Tibial nerve (tissue), 4 donors: ENCODE data around the gene ANKRD50. TPM values are rescaled to one million over a fixed set of nuclear protein-coding genes. Genes with fewer than 3 reads are reported as not detected.

Experiments
- DNase-seq, 2 donors: peaks; one replicate each; pipeline ENCODE4 v3.0.0-alpha.2; 2019; ENCODE audit warnings: low spot score in 2 of 2
- H3K27ac ChIP-seq, 4 donors: fragments of 200-600 bp; sonication (generic) in 3 of 4; one replicate each; pipeline ENCODE4 v1.5.1; 2017 to 2019; ENCODE audit warnings: mild to moderate bottlenecking in 1 of 4
- H3K27me3 ChIP-seq, 2 donors: fragments of 200-600 bp; sonication (generic) in 1 of 2; one replicate each; pipeline versions ENCODE4 v1.5.1 to v1.6.0; 2017 to 2019
- H3K36me3 ChIP-seq, 3 donors: fragments of 200-600 bp; sonication (generic); one replicate each; pipeline ENCODE4 v1.5.1; 2018 to 2019
- H3K4me1 ChIP-seq, 4 donors: fragments of 200-600 bp; sonication (generic) in 3 of 4; one replicate each; pipeline ENCODE4 v1.5.1; 2017 to 2019
- H3K4me3 ChIP-seq, 4 donors: fragments of 200-600 bp; sonication (generic) in 3 of 4; one replicate each; pipeline ENCODE4 v1.5.1; 2017 to 2019; ENCODE audit warnings: mild to moderate bottlenecking in 1 of 4, moderate library complexity in 1 of 4
- H3K9me3 ChIP-seq, 4 donors: fragments of 200-600 bp; sonication (generic) in 3 of 4; one replicate each; pipeline ENCODE4 v1.5.1; 2017 to 2019
- EP300 ChIP-seq, 2 donors: sonication (generic); formaldehyde crosslinking; IDR thresholded peaks; one replicate each; pipeline ENCODE4 v1.6.1; 2017; ENCODE audit warnings: antibody characterized with exemption in 2 of 2, mild to moderate bottlenecking in 1 of 2
- POLR2A ChIP-seq, 2 donors: fragments of 450-650 bp; IDR thresholded peaks; one replicate each; pipeline ENCODE4 v1.6.1; 2017; ENCODE audit warnings: antibody characterized with exemption in 2 of 2, mild to moderate bottlenecking in 2 of 2, moderate library complexity in 2 of 2
- WGBS, 2 donors: methylation state at CpG; one replicate each; pipeline ENCODE4 v1.1.5; 2018; 5-methylcytosine and 5-hydroxymethylcytosine counted together
- total RNA-seq, 4 donors: library from RNA; depleted of rRNA; stranded (reverse); fragments of >200 nt; gene quantifications; one replicate each; pipeline ENCODE4 v1.1.0, GENCODE V29; 2016
- TF ChIP-seq, protein P1 (sequence below), 5 experiments: fragments of 200-600 bp in 3 of 5; fragments of 450-650 bp in 2 of 5; sonication (generic) in 3 of 5; IDR thresholded peaks; one replicate each; pipeline ENCODE4 v1.5.1; 2016 to 2019; ENCODE audit warnings: antibody characterized with exemption in 5 of 5, mild to moderate bottlenecking in 3 of 5, moderate library complexity in 2 of 5

ANKRD50 gene
- total RNA-seq, 4 donors from 2014 or later: 16.5 to 26.4 (median 19.5) TPM

DNA sequence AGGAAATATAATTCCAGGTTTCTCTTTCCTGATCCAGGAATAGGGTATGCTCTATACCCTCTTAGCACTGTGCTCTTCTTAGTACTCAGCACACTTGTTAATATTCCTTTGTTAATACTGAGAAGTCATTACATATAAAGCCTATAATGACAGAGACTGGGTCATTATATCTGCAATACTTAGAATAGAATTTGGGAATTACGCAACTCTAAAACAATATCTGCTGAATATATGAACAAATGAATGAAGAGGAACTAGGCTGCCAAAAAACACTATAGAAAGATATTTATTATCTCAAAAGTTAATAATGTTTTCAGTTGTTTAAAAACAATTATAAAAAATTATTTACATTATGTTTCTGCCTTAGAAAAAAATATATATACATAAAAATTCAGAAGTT, 36.4 kb upstream of the ANKRD50 start:
- no peak for DNase-seq
- TF ChIP-seq EP300 (IDR thresholded peaks at IDR 0.05) (no peak), POLR2A (IDR thresholded peaks at IDR 0.05) (no peak)
- TF ChIP-seq, protein P1, sequence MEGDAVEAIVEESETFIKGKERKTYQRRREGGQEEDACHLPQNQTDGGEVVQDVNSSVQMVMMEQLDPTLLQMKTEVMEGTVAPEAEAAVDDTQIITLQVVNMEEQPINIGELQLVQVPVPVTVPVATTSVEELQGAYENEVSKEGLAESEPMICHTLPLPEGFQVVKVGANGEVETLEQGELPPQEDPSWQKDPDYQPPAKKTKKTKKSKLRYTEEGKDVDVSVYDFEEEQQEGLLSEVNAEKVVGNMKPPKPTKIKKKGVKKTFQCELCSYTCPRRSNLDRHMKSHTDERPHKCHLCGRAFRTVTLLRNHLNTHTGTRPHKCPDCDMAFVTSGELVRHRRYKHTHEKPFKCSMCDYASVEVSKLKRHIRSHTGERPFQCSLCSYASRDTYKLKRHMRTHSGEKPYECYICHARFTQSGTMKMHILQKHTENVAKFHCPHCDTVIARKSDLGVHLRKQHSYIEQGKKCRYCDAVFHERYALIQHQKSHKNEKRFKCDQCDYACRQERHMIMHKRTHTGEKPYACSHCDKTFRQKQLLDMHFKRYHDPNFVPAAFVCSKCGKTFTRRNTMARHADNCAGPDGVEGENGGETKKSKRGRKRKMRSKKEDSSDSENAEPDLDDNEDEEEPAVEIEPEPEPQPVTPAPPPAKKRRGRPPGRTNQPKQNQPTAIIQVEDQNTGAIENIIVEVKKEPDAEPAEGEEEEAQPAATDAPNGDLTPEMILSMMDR (IDR thresholded peaks at IDR 0.05): no peak
- Histone ChIP-seq H3K27ac (no peak overlapping the region), H3K27me3 (no peaks in the 10 kb centered on the region), H3K4me3 (no peak overlapping the region), H3K9me3 (no peaks in the 10 kb centered on the region), H3K36me3 (no peaks in the 10 kb centered on the region), H3K4me1 (peaks cover 0 to 23% (median 0%) of the 10 kb centered on the region in 4 donors)
- WGBS, 2 donors: 98 to 100% methylated on average over 1 of the region's 1 CpG

DNA sequence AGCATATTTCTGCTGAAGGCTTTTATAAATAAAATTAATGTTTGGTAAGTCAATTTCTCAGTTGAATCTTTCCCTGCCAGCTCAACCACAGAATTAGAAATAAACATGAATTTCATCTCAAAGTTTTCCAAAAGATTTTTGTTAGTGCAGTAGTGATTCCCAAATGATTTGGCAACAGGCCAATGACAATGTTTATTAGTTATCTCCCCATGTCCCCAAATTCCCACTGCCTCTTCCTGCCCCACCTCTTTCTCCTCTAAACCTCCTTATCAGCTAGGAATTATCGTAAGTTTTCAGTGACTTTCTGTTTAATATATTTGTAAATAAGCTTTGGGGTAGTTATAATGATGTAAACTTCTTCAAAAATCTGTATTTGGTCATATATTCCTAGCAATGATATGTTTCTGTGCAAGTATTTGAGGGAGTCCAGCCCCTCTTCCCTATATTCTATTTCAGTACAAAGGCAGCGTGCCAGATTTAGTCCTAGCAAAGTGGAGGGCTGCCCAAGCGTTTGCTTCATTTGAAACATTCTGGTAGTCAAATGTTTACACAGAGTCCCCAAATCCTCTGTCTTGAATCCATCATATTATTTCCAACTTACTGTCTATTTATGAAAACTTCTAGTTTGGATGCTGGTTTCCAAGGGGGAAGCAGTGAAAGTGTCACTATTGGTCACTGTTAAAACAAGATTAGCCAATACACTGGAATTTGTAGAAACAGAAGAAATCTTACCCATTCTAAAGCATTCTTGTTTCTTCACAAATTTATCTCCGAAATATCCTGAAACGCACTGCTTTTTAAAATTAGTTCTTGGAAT, 33.7 kb upstream of the ANKRD50 start:
- DNase-seq: peak in 1 of 2 donors; percentile 23
- H3K36me3 ChIP-seq: no peaks in the 10 kb centered on the region
- peaks cover 0 to 23% (median 0%) of the 10 kb centered on the region in 4 donors for H3K4me1 ChIP-seq
- H3K27ac ChIP-seq: peak overlapping the region in 3 of 4 donors; percentile 18 to 65 (median 23)
- 31% methylated on average over 5 of the region's 5 CpGs for WGBS, 2 donors
- H3K27me3 ChIP-seq: no peaks in the 10 kb centered on the region
- no peak for TF ChIP-seq EP300 (IDR thresholded peaks at IDR 0.05)
- no peaks in the 10 kb centered on the region for H3K9me3 ChIP-seq
- peak overlapping the region in 3 of 4 donors; percentile 11 to 22 (median 16) for H3K4me3 ChIP-seq

DNA sequence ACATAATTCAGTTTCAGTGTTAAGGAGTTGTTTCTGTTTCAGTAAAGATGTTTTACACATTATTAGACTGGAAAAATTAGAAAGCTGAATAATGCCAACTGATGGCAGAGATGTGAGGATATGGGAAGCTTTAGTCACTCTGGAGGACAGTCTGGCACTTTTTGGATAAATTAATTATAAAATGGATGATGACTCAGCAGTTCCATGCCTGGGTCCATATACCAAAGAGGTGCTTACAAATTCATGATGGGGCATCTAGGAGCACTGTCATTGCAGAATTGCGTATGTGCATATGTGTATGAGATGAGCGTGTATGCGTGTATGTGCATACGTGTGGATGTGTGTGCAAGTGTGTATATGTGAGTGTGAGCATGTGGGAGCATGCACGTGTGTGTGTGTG, 31.2 kb upstream of the ANKRD50 start:
- WGBS, 2 donors: 86 to 89% methylated on average over 5 of the region's 5 CpGs
- no peaks in the 10 kb centered on the region for H3K9me3 ChIP-seq
- H3K27me3 ChIP-seq: no peaks in the 10 kb centered on the region
- peaks cover 0 to 23% (median 0%) of the 10 kb centered on the region in 4 donors for H3K4me1 ChIP-seq
- no peaks in the 10 kb centered on the region for H3K36me3 ChIP-seq
- no peak overlapping the region for H3K4me3 ChIP-seq
- TF ChIP-seq EP300 (IDR thresholded peaks at IDR 0.05): no peak
- TF ChIP-seq POLR2A (IDR thresholded peaks at IDR 0.05): no peak
- TF ChIP-seq, protein P1 (IDR thresholded peaks at IDR 0.05): no peak
- no peak for DNase-seq
- no peak overlapping the region for H3K27ac ChIP-seq

DNA sequence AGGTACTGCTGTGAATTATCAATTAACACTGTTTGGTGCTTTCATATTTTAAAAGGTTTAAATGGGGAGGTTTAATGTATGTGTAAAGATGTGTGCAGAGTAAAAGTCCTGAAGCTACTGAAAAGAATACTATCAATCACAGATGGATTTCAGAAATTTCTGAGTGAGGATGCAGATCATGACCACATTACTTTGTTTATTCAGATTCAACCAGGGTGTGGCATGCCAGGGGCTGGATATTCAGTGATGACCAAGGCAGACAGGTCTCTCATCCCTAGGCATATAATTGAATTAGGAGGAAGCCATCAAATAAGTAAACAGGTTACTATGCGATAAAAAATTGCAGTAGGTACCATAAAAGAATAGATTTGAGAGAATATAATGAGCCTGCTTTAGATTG, 28.0 kb upstream of the ANKRD50 start:
- Histone ChIP-seq H3K9me3 (no peaks in the 10 kb centered on the region), H3K4me3 (no peak overlapping the region), H3K27me3 (no peaks in the 10 kb centered on the region), H3K36me3 (no peaks in the 10 kb centered on the region), H3K4me1 (peaks cover 0 to 5% (median 0%) of the 10 kb centered on the region in 4 donors), H3K27ac (no peak overlapping the region)
- TF ChIP-seq EP300 (IDR thresholded peaks at IDR 0.05) (no peak), POLR2A (IDR thresholded peaks at IDR 0.05) (no peak)
- TF ChIP-seq, protein P1 (IDR thresholded peaks at IDR 0.05): no peak
- 92 to 93% methylated on average over 1 of the region's 1 CpG for whole genome bisulfite sequencing, 2 donors
- no peak for DNase-seq

DNA sequence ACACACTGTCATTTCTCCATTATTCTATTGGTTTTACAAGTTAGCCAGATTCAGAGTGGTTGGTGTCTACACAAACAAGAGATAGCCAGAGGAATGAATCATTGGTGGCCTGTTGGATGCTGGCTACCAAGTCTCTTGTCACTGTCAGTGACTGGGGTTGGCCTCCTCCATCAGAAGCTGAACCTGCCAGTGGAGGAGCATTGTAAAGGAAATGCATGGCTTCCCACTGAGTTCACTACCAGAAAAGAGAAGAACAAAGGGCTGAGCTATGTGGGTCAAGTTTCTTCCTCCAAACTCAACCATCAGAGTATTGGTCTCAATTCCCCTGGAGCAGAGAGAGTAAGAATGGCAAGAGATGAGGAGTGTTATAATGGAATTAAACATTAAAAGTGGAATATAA, 26.5 kb upstream of the ANKRD50 start:
- no peaks in the 10 kb centered on the region for H3K36me3 ChIP-seq
- no peak overlapping the region for H3K27ac ChIP-seq
- H3K27me3 ChIP-seq: no peaks in the 10 kb centered on the region
- no peak for DNase-seq
- TF ChIP-seq EP300 (IDR thresholded peaks at IDR 0.05) (no peak), POLR2A (IDR thresholded peaks at IDR 0.05) (no peak)
- TF ChIP-seq, protein P1 (IDR thresholded peaks at IDR 0.05): no peak
- H3K4me3 ChIP-seq: no peak overlapping the region
- no peaks in the 10 kb centered on the region for H3K4me1 ChIP-seq
- no peaks in the 10 kb centered on the region for H3K9me3 ChIP-seq
